ENCODE results near the gene MYLK4.

- no peak for TF ChIP-seq EZH2phosphoT487 (IDR thresholded peaks at IDR 0.05; ENCODE audit: insufficient read depth, low read depth)
- TF ChIP-seq EZH2 (IDR thresholded peaks at IDR 0.05; ENCODE audit: insufficient read depth, poor library complexity, severe bottlenecking) = no peak
Observed at GRCh38 chr6:2684103-2684749, 66.5 kb downstream of the MYLK4 start.

All from GM23248 (cell line).